ENCODE results near the gene MRO. TPM values are rescaled to one million over a fixed set of nuclear protein-coding genes. Genes with fewer than 3 reads are reported as not detected.

Gene MRO
- total RNA-seq, 1 experiment from 2014 or later: not detected

DNA sequence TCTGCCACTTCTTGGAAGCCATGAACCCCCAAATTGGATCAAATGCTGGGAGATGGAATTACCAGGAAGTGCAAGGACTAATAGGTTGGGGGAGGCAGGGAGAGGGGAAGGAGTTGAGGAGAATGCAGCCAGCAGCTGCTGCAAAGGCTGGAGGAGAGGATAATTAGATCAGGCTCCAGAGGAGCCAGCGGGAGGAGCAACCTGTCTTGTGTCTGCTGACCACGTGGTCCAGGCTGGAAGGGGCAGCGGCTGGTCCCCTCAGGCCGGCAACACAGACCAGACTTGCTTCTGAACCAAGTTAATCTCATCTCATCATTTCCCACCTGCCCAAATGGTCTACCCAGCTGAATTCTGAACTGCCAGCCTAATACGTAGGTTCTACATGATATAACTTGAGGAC lies 68.3 kb downstream of the MRO start:
- Histone ChIP-seq H3K27me3 (ENCODE audit: control insufficient read depth, insufficient read depth, low read length) (no peaks in the 10 kb centered on the region; the same call in 1 of the 2 replicates), H3K27ac (ENCODE audit: low read length) (no peak overlapping the region), H3K4me1 (ENCODE audit: control insufficient read depth, insufficient read depth, low read length) (no peaks in the 10 kb centered on the region), H3K9me3 (ENCODE audit: control insufficient read depth, insufficient read depth, low read depth, low read length) (no peaks in the 10 kb centered on the region), H3K36me3 (ENCODE audit: control insufficient read depth, insufficient read depth, low read length) (no peaks in the 10 kb centered on the region), H3K4me3 (ENCODE audit: low read depth in 2 of 2, low read length in 2 of 2) (no peak overlapping the region)
- TF ChIP-seq TCF7L2 (IDR thresholded peaks at IDR 0.05; ENCODE audit: low read depth, low read length) (no peak), POLR2AphosphoS5 (IDR thresholded peaks at IDR 0.05; ENCODE audit: low read depth, low read length) (no peak), SIN3A (IDR thresholded peaks at IDR 0.05; ENCODE audit: borderline replicate concordance, insufficient read depth, low read depth, low read length) (no peak)
- TF ChIP-seq, protein P1, sequence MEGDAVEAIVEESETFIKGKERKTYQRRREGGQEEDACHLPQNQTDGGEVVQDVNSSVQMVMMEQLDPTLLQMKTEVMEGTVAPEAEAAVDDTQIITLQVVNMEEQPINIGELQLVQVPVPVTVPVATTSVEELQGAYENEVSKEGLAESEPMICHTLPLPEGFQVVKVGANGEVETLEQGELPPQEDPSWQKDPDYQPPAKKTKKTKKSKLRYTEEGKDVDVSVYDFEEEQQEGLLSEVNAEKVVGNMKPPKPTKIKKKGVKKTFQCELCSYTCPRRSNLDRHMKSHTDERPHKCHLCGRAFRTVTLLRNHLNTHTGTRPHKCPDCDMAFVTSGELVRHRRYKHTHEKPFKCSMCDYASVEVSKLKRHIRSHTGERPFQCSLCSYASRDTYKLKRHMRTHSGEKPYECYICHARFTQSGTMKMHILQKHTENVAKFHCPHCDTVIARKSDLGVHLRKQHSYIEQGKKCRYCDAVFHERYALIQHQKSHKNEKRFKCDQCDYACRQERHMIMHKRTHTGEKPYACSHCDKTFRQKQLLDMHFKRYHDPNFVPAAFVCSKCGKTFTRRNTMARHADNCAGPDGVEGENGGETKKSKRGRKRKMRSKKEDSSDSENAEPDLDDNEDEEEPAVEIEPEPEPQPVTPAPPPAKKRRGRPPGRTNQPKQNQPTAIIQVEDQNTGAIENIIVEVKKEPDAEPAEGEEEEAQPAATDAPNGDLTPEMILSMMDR (IDR thresholded peaks at IDR 0.05): no peak
- TF ChIP-seq, protein P2, sequence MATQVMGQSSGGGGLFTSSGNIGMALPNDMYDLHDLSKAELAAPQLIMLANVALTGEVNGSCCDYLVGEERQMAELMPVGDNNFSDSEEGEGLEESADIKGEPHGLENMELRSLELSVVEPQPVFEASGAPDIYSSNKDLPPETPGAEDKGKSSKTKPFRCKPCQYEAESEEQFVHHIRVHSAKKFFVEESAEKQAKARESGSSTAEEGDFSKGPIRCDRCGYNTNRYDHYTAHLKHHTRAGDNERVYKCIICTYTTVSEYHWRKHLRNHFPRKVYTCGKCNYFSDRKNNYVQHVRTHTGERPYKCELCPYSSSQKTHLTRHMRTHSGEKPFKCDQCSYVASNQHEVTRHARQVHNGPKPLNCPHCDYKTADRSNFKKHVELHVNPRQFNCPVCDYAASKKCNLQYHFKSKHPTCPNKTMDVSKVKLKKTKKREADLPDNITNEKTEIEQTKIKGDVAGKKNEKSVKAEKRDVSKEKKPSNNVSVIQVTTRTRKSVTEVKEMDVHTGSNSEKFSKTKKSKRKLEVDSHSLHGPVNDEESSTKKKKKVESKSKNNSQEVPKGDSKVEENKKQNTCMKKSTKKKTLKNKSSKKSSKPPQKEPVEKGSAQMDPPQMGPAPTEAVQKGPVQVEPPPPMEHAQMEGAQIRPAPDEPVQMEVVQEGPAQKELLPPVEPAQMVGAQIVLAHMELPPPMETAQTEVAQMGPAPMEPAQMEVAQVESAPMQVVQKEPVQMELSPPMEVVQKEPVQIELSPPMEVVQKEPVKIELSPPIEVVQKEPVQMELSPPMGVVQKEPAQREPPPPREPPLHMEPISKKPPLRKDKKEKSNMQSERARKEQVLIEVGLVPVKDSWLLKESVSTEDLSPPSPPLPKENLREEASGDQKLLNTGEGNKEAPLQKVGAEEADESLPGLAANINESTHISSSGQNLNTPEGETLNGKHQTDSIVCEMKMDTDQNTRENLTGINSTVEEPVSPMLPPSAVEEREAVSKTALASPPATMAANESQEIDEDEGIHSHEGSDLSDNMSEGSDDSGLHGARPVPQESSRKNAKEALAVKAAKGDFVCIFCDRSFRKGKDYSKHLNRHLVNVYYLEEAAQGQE (IDR thresholded peaks at IDR 0.05; ENCODE audit: insufficient read depth in 1 of 2, low read depth in 2 of 2, low read length in 1 of 2): no peak
- BruUV-seq (replicated peaks): no TSS peak
- ATAC-seq (no peak), DNase-seq (ENCODE audit: low read depth, low spot score) (no peak)
- intact Hi-C loops (cut with micrococcal nuclease; ENCODE audit: unreplicated experiment) (no loop called here), in situ Hi-C loops (cut with HindIII; ENCODE audit: low pct_unique_long_range_greater_than_20kb, low sequenced_read_pairs) (no loop called here)
- POLR2A ChIA-PET: no interaction called here
- CTCF ChIA-PET: interaction anchor here (0.6 kb wide), 1 partner anchor 62 kb away, joined by 3 read pairs; no protein-coding TSS in a partner anchor

DNA sequence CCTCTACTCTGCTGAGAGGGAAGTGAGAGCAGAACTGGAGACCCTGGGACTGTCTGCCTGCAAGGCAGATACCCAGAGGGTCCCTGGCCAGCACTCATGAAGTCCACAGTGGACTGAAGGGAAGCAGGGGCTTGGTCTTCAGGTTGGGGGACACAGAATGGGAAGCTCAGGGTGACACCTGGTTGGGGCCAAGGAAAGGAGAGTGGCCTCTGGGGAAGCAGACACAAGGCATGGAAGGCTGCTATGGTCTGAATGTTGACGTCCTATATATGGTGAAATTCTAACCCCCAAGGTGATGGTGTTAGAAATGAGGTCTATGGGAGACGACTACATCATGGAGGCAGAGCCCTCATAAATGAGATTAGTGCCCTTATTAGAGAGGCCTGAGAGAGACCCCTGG lies 69.3 kb downstream of the MRO start:
- H3K27ac ChIP-seq (ENCODE audit: low read length): no peak overlapping the region
- in situ Hi-C loops (cut with HindIII; ENCODE audit: low pct_unique_long_range_greater_than_20kb, low sequenced_read_pairs) (no loop called here), intact Hi-C loops (cut with micrococcal nuclease; ENCODE audit: unreplicated experiment) (no loop called here)
- TF ChIP-seq SIN3A (IDR thresholded peaks at IDR 0.05; ENCODE audit: borderline replicate concordance, insufficient read depth, low read depth, low read length) (no peak), POLR2AphosphoS5 (IDR thresholded peaks at IDR 0.05; ENCODE audit: low read depth, low read length) (no peak)
- TF ChIP-seq, protein P1 (IDR thresholded peaks at IDR 0.05): no peak
- TF ChIP-seq, protein P2 (IDR thresholded peaks at IDR 0.05; ENCODE audit: insufficient read depth in 1 of 2, low read depth in 2 of 2, low read length in 1 of 2): no peak
- H3K9me3 ChIP-seq (ENCODE audit: control insufficient read depth, insufficient read depth, low read depth, low read length): no peaks in the 10 kb centered on the region
- no peak for DNase-seq (ENCODE audit: low read depth, low spot score)
- CTCF ChIA-PET: no interaction called here
- H3K4me3 ChIP-seq (ENCODE audit: low read depth in 2 of 2, low read length in 2 of 2): no peak overlapping the region
- H3K4me1 ChIP-seq (ENCODE audit: control insufficient read depth, insufficient read depth, low read length): no peaks in the 10 kb centered on the region
- ATAC-seq: no peak
- no peaks in the 10 kb centered on the region; the same call in 1 of the 2 replicates for H3K27me3 ChIP-seq (ENCODE audit: control insufficient read depth, insufficient read depth, low read length)
- POLR2A ChIA-PET: no interaction called here
- BruUV-seq (replicated peaks): no TSS peak
- no peaks in the 10 kb centered on the region for H3K36me3 ChIP-seq (ENCODE audit: control insufficient read depth, insufficient read depth, low read length)
